Fibroblast of mammary gland (primary cell): Measurements from ENCODE around the gene HOXD4.
A peak's percentile ranks its signal among the peaks of the same experiment; 100 is the strongest.

Experiments used
- DNase-seq: peaks from one replicate; pipeline ENCODE4 v3.0.0-alpha.2; 2010; ENCODE audit warnings: low read depth
- H3K4me3 ChIP-seq: 2 replicates; pipeline ENCODE4 v1.5.1; 2011; ENCODE audit warnings: low read depth, mild to moderate bottlenecking, low read length, moderate library complexity; ENCODE audit not compliant: control insufficient read depth
- CTCF ChIP-seq: conservative IDR thresholded peaks from 2 replicates; pipeline ENCODE4 v1.5.1; 2011; ENCODE audit warnings: low read depth, low read length, inconsistent platforms; ENCODE audit not compliant: control insufficient read depth, insufficient read depth

The HOXD4 gene

GRCh38 chr2:176149481-176149938 is 1.8 kb upstream of the HOXD4 start:
- DNase-seq = no peak
- no peak for TF ChIP-seq CTCF
- H3K4me3 ChIP-seq = no peak overlapping the region

- no peak for DNase-seq
- TF ChIP-seq CTCF = no peak
- no peak overlapping the region for H3K4me3 ChIP-seq
Observed at GRCh38 chr2:176149939-176150583, 1.3 kb upstream of the HOXD4 start.

- TF ChIP-seq CTCF = no peak
- no peak overlapping the region for H3K4me3 ChIP-seq
- no peak for DNase-seq
Observed at GRCh38 chr2:176150584-176151441, 537 bp upstream of the HOXD4 start.

- TF ChIP-seq CTCF = no peak
- no peak for DNase-seq
- peak overlapping the region; percentile 41 for H3K4me3 ChIP-seq
Observed at GRCh38 chr2:176152350-176153181, 1.2 kb downstream of the HOXD4 start.

GRCh38 chr2:176154576-176155252 is 3.4 kb downstream of the HOXD4 start:
- no peak for DNase-seq
- no peak overlapping the region for H3K4me3 ChIP-seq
- TF ChIP-seq CTCF = no peak
